Putamen (tissue), 1 donor: ENCODE measurements around the gene TRIO.

Source experiments
- DNase-seq: peaks from one replicate; pipeline ENCODE4 v3.0.0-alpha.2; 2016; ENCODE audit warnings: low spot score

TRIO gene

DNA sequence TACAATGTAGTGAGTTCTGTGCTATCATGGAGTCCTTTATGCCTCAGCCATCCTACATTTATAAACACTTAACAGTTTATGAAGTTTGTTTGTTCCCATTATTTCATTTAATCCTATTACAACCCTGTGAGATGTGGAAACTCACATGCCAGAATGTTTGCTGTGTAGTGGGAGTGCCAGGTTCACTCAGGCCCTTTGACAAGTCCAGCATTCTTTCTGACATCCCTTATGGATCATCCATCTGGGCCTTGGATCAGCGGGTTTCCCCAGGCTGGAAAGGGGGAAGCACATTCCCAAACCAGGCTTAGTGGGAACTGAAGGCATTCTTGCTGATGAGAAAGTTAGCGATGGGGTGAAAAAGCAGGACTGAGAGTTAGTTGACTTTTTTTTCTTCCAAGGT, 310.3 kb downstream of the TRIO start:
- DNase-seq: no peak

DNA sequence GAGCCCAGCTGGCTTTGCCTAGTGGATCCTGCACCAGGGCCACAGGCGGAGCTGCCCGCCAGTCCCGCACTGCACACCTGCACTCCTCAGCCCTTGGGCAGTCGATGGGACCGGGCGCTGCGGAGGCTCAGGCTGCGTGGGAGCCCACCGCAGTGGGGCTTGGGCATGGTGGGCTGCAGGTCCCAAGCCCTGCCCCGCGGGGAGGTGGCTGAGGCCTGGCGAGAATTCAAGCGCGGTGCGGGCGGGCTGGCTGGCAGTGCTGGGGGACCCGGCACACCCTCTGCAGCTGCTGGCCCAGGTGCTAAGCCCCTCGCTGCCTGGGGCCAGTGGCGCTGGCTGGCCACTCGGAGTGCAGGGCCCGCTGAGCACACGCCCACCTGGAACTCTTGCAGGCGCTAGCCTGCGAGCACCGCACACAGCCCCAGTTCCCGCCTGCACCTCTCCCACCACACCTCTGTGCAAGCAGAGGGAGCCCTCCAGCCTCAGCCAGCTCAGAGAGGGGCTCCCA, 312.7 kb downstream of the TRIO start:
- no peak for DNase-seq

DNA sequence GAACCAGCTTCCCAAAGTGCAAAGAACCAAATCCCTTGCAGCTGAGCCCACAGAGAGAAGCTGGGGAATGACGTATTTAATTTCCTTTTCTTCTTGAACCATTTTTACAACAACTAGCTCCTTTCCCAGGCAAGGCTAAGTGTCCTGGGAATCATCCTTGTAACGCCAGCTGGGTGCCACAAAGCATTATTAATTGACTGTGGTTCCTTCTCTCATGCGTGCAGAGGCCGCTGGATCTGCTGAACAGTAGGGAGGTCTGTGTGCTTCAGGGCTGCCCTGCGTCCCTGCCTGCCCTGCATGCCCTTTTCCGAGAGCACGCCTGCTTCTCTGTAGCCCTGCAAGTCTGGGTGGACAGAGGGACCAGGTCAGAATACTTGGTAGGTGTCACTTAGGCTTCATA, 314.3 kb downstream of the TRIO start:
- no peak for DNase-seq

DNA sequence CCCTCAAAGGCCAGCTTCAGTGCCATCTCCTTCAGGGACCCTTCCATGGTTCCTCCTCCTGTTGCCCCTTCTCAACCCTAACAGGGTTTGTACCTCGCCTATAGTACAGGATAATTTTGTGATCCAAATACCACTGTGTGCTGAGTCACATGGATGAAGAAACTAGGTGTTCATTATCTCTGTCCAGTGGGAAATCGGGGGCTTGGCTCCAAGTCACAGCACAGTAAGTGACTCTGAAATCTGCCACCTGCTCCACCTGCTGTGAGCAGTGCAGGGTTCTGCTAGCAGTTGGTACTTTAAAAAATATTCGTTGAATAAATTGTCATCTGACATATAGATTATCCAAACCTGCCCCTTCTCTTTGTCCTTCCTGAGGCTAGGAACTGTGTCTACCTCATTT, 315.3 kb downstream of the TRIO start:
- no peak for DNase-seq

DNA sequence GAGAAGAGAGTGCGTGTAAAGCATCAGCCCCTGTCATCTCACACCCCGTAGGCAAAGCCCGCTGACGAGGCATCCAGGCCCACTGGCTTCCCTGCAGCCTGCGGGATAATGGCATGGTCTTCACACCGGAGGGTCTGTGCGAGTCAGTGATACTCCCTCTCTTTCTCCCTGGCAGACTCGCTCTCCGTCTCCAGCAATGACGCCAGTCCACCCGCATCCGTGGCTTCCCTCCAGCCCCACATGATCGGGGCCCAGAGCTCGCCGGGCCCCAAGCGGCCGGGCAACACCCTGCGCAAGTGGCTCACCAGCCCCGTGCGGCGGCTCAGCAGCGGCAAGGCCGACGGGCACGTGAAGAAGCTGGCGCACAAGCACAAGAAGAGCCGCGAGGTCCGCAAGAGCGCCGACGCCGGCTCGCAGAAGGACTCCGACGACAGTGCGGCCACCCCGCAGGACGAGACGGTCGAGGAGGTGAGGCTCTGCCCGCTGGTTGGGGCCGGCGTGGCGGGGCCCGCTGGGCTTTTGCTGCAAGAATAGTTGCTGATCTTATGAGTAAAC, 317.8 kb downstream of the TRIO start:
- no peak for DNase-seq

DNA sequence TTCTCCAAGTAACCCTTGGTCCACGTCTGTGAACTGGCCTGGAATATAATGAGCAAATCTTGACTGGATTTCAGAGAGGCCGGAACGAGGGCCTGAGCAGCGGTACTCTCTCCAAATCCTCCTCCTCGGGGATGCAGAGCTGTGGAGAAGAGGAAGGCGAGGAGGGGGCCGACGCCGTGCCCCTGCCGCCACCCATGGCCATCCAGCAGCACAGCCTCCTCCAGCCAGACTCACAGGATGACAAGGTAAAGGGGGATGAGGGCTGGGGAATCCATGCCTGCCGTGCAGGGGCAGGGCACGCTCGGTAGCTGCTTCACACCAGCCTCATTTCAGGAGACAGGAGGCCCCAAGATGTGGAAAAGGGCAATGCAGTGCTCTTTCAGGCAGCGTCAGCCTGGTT, 319.5 kb downstream of the TRIO start:
- no peak for DNase-seq

DNA sequence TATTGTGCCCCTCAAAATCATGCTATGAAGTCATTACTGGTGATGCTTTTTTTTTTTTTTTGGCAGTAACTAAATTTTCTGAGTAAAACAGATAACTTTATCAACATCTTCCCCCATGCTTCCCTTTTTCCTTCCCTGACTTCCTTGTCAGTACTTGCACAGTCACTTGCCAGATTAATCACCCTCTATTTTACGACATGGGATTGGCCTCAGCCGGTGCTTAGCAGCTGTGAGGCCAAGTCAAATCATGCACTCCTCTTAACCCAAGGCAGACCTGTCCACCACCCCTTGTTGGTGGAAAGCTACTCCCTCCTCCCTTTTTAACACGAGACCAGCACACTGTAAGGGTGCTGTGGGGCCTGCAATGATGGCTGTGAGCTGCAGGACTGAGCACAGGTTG, 320.5 kb downstream of the TRIO start:
- DNase-seq: no peak

DNA sequence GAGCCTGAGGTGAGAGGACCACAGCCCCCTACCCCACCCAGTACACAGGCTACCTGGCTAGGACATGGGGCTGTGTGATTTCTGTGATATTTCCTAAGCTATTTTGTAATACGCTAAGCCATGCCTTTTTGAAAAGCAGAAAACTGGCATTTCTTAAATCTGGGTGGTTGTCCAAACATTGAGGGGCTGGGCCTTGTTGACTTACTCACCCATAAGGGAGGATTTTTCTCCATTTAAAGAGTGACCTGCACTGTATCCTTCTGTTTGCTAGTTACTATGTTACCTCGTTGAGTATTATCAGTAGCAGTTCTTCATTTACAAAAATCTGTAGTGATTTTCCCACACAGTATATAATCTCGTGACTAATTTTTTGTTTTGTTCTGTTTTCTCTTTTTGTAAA, 321.0 kb downstream of the TRIO start:
- DNase-seq: no peak

DNA sequence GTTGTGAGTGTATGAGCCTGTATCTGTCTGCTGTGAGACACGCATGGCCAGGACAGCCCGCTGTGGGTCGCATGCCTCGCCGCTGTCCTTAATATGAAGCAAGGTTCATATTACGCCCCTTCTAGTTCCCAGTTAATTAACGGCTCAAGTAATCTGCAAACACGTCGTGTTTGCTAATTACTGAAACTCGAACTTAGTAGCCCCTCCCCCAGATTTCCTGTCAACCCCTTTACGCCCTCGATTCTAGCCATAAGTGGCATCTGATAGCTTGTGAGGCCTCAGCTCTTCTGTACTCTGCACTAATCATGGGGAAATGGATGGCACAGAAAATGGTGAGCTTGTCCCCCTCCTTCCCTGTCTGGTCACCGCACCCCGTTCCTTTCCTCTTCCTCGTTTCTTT, 321.5 kb downstream of the TRIO start:
- no peak for DNase-seq

DNA sequence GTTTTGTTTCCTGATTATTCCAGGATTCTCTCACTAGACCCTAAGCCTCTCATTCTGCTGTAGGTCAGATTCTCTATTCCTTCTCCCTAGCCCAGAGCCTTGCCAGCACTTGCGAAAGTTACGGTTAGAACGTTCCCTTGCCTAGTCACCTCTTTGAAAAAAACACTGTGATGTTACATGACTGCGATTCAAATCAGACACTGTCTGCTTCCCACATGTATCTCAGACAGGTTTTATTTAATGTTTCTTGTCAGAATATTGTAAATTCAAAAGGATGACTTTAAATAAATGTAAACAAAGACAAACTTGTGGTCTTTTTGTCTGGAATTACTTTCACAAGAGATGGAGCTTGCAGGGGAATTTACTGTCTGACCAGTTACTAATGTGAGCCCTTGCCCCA, 322.0 kb downstream of the TRIO start:
- no peak for DNase-seq

DNA sequence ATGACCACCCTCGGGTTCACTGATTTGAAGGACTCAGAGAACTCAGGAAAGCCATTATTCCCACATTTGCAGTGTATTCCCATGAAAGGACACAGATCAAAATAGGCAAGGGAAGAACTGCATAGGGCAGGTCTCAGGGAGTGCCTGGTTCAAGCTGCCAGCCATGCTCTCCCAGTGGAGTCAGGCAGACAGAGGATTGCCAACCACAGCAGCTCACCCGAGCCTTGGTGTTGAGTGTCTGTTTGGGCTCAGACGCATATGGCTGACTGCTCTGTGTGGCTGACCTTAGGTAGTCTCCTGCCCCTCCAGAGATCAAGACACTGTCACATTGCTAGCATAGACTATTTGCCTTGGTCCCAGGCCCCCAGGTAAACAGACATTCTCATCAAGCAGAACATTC, 322.6 kb downstream of the TRIO start:
- DNase-seq: no peak

DNA sequence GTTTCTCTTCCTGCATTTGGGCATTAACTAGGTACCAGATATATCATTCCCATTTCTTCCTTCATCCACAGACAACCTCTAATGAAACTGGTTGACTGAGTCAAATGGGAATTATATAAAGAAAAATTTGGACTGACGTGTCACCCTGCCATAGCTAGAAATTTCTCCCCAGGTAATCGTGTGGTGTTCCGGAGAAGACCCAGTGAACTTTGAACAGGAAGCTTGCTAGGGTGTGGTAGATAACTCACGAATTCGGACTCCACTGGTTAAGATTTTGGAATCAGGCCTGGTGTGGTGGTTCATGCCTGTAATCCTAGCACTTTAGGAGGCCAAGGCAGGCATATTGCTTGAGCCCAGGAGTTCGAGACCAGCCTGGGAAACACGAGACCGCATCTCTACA, 324.1 kb downstream of the TRIO start:
- no peak for DNase-seq

DNA sequence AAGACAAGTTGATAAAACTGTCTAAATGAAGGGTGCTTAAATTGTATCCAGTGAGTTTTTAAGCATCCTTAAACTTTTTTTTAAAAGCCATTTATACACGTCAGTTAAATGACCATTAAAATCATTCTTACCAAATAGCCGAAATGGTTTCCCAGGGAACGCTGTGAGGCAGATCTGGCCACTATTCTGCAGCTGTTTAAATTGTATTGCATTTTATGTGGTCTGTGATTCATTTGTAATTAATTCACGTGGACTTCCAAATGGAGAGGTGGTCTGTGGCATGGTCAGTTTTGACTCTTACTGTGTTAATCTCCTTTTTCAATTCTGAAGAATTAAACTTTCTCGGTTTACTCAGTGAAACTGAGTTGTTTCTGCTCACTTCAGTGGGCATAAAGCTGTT, 324.7 kb downstream of the TRIO start:
- DNase-seq: no peak

DNA sequence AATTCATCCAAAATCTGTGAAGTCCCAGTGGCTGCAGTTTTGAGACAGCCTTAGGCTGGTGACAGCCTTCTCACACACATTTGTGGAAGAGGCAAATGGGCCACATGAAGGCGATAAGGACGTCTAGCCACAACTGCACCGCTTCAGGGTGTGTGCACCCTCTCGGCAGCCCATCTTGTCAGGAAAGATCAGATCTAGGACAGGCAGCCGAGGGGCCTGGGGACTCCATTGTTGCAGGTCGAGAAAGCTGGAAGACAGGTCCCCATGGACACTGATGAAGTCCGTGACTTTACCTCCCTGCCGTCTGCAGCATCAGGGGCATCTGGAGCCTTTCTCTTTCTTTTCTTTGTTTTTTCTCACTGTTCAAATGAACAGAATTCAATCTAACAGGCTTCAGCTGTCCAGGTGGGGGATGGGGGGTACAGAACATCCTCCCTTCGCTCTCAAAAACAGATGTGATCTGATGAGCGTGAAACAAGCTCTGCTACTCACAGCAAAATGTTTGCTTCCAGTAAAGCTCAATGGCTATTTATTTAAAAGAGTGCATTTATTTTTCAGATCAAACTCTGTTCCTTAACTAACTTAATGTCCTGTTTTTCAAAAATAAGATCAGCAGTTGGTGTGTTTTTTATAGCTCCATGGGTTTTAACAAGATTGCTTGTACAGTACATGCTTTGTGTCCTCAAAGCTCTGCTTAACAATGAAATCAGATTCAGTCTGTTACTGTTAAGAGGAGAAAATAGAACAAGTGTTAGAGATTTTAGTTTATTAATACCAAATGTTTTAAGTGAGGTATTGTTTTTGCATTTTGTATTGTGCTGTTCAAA, 326.6 kb downstream of the TRIO start:
- DNase-seq: no peak

DNA sequence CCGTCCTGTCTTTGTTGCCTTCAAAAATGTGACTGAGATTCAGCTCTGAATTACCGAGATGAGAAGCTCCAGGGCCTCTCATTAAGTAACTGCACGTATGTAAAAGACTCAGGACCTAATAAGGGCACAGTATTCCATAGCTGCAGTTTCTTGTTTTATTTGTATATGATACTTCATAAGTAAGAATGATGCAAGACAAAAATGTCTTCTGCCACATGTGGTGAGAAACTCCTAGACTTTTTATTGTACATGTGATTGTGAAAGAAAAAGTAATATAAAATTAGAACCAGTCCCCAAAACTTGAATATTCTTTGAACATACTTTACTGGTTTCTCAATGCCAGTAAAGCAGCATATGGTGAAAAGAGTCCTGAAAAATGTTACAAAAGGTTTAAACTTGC, 328.4 kb downstream of the TRIO start:
- no peak for DNase-seq

DNA sequence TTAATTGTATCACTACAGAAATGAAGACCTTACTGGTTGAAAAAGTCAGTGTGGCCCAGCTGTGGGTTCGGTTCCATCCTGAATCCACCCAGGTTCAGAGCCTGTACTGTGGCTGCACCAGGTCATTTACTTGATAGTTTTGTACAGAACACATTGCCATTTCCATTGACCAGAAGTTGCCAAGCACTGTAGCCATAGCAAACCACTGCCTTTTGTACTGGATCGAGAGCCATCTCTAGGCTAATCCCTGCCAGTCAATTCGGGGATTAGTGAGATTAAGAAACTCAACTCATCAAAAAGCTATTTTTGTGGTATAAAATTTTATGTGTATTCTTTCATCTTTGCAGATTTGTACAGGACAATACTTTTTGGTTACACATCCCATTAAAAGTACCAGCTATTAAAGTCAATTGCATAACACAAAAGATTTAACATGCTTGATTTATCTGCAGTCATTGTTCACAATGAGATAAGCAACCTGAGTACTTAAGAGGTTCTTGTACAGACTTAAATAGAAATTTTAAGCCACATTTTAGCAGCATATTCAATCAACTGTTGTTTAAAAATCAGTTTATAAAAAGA, 329.9 kb downstream of the TRIO start:
- DNase-seq: no peak

DNA sequence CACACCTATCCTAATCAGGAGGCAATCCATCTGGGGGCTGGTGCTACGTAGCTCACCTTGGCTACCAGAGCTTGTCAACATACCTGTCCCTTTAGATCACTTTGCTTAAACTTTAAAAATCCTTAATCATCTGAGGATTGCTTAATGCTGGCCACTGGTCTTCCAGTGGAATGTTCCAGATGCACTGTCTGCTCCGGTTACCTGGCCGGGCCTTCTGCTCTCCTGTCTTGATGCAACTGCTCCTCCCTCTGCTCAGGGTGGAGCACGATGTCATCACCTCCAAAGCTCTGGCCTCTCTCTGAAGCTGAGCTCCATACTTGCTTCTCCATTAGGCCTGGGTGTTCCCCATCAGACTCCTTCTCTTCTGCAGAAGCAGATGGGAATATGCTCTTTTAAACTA, 331.9 kb downstream of the TRIO start:
- no peak for DNase-seq

DNA sequence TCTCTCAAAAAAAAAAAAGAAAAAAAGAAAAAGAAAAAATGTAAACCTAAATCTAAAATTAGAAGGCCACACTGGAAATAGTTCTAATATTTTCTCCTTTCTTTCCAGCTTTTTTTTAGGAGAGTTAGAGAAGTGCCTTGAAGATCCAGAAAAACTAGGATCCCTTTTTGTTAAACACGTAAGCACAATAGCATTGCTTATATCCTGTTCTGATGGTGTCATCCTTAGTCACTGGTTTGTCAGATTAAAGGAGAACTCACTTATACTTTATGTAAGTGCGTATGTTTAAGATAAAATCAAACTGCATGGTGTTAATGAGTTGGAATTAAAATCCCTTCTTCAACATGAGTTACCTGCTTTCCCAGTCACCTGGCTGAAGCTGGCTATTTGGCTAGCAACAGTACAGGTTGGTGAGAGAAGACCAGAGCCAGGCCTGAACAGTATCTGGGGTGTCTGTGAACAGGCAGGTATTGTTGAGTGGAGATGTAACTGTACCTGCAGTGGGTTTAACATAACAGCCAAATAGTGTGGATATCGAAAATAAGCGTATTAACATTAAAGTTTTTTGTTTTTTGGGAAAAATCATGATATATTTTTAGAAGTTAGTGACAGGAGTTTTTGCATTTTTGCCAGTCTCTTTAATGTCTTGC, 333.8 kb downstream of the TRIO start:
- no peak for DNase-seq

DNA sequence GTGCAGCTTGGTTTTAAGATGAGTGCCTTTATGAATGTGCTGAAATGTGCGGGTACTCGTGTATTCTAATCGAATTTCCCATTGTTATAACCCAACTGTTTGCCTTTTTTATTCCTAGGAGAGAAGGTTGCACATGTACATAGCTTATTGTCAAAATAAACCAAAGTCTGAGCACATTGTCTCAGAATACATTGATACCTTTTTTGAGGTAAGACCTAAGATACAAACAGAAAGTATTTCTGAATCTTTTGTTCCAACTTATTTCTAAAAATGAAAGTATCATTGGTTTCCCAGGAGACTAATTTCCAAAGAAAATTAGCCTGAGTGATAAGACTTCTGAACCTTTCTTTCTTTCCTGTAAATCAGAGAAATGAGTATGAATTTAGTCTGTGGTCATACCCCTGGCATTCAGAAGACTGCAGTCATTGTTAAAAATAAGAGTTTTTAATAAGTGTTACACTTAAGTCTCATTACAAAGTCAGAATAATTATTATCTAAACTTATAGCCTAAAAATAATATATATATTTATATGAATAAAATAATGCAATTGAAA, 336.1 kb downstream of the TRIO start:
- DNase-seq: no peak

DNA sequence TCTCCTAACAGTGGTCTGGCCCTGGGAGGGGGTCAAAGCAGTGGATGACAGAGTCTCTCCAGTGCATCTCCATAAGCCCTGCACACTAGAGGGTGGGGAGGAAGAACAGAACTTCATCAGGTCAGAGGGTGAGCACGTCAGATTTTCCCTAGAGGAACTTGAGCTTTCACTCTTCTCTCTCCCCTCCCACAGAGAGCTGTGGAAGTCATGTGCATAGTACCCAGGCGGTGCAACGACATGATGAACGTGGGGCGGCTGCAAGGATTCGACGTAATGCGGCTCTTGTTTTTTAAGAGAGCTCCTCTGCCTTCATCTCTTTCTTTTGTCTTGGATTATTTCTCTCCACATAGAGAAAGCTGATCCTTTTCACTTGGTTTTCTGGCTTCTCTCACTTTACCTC, 338.2 kb downstream of the TRIO start:
- DNase-seq: no peak

DNA sequence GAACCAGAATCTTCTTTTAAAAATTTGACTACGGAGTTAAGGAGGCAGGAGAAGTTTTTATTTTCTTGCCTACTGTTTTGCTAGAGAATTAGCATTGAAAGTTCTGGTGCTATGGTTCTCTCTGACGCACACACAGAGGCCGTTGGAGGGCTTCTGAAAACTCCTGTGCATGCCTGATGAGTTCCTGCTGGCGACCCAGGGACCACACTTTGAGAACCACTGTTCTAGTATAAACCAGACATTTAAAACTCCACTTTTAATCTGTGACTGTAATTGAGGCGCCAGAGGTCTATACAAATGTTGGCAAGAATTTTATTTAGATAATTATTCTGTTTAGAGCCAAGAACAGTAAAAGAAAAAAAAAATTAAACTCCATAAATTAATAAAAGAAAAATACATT, 338.9 kb downstream of the TRIO start:
- DNase-seq: no peak

DNA sequence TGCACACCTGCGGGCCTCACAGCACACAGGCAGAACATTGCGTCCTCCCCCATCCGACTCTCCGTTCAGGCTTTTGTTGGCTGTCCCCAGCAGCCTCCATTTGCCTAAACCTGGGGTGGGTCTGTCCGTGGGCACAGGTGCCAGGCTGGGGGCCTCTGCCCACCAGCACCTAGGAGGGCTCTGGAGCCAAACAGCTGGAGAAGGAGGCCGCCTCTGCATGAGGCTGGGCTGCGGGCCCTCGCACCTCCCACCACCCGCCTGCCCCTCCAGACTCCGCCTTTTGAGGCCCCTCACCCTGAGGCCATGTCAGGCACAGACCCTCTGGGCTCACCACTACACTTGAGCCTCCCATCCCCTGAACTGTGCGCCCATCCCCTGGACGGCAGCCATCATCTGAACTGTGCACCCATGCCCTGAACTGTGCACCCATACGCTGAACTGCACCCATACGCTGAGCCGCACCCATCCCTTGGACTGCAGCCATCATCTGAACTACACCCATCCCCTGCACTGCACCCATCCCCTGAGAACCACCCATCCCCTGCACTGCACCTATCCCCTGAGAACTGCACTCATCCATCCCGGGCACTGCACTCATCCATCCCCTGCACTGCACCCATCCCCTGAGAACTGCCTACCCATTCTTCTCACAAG, 340.5 kb downstream of the TRIO start:
- DNase-seq: no peak
